Liver (tissue), 9 donors: ENCODE results near the gene SPECC1. TPM values are rescaled to one million over a fixed set of nuclear protein-coding genes. Genes with fewer than 3 reads are reported as not detected.

Source experiments
- DNase-seq: peaks from one replicate; pipeline ENCODE4 v3.0.0-alpha.2; 2017; ENCODE audit warnings: low spot score
- H3K27ac ChIP-seq, 2 donors: one replicate each; pipeline ENCODE4 v1.7.0; 2013; ENCODE audit warnings: inconsistent platforms in 2 of 2, low read length in 2 of 2, control low read depth in 1 of 2, low read depth in 1 of 2, mild to moderate bottlenecking in 1 of 2
- H3K27me3 ChIP-seq, 4 donors: one replicate each; pipeline versions ENCODE4 v1.6.1 to v1.7.0; 2013; ENCODE audit warnings: low read length in 3 of 4, inconsistent platforms in 1 of 4, mild to moderate bottlenecking in 1 of 4, moderate library complexity in 1 of 4; ENCODE audit not compliant: control insufficient read depth in 4 of 4, insufficient read depth in 4 of 4
- H3K36me3 ChIP-seq, 4 donors: one replicate each; pipeline versions ENCODE4 v1.6.1 to v1.7.0; 2013; ENCODE audit warnings: low read length in 3 of 4, mild to moderate bottlenecking in 3 of 4, low read depth in 1 of 4, moderate library complexity in 1 of 4; ENCODE audit not compliant: control insufficient read depth in 4 of 4, insufficient read depth in 3 of 4
- H3K4me1 ChIP-seq, 4 donors: one replicate each; pipeline versions ENCODE4 v1.6.1 to v1.7.0; 2013; ENCODE audit warnings: low read length in 3 of 4, mild to moderate bottlenecking in 3 of 4, moderate library complexity in 1 of 4; ENCODE audit not compliant: control insufficient read depth in 4 of 4, insufficient read depth in 4 of 4
- H3K4me3 ChIP-seq, 3 donors: one replicate each; pipeline versions ENCODE4 v1.6.1 to v1.7.0; 2013; ENCODE audit warnings: low read length in 3 of 3, control low read depth in 1 of 3, low read depth in 1 of 3, mild to moderate bottlenecking in 1 of 3
- H3K9ac ChIP-seq, 2 donors: one replicate each; pipeline ENCODE4 v1.7.0; 2013; ENCODE audit warnings: low read length in 2 of 2, mild to moderate bottlenecking in 2 of 2, moderate library complexity in 2 of 2, control low read depth in 1 of 2, low read depth in 1 of 2
- H3K9me3 ChIP-seq, 4 donors: one replicate each; pipeline versions ENCODE4 v1.6.1 to v1.7.0; 2013; ENCODE audit warnings: low read length in 3 of 4; ENCODE audit not compliant: control insufficient read depth in 4 of 4
- ATF3 ChIP-seq: IDR thresholded peaks from 2 replicates; pipeline ENCODE4 v1.6.1; 2016; ENCODE audit warnings: antibody characterized with exemption
- GABPA ChIP-seq, 2 donors: IDR thresholded peaks in 1 of 2; conservative IDR thresholded peaks in 1 of 2; 2 replicates each; pipeline ENCODE4 v1.6.1; 2016; ENCODE audit warnings: antibody characterized with exemption in 2 of 2, mild to moderate bottlenecking in 1 of 2, moderate library complexity in 1 of 2
- HNF4A ChIP-seq, 2 donors: conservative IDR thresholded peaks; 2 replicates each; pipeline ENCODE4 v1.6.1; 2016; ENCODE audit warnings: antibody characterized with exemption in 2 of 2, mild to moderate bottlenecking in 2 of 2
- HNF4G ChIP-seq: IDR thresholded peaks from 2 replicates; pipeline ENCODE4 v1.6.1; 2016; ENCODE audit warnings: antibody characterized with exemption
- JUND ChIP-seq, 2 donors: IDR thresholded peaks; 2 replicates each; pipeline ENCODE4 v1.6.1; 2016; ENCODE audit warnings: antibody characterized with exemption in 2 of 2
- NR2F2 ChIP-seq: IDR thresholded peaks from 2 replicates; pipeline ENCODE4 v1.6.1; 2016; ENCODE audit warnings: antibody characterized with exemption
- RAD21 ChIP-seq, 2 donors: IDR thresholded peaks; 2 replicates each; pipeline ENCODE4 v1.6.1; 2016; ENCODE audit warnings: antibody characterized with exemption in 2 of 2, mild to moderate bottlenecking in 2 of 2
- RXRA ChIP-seq, 2 donors: IDR thresholded peaks; 2 replicates each; pipeline ENCODE4 v1.6.1; 2017 to 2018; ENCODE audit warnings: antibody characterized with exemption in 2 of 2, mild to moderate bottlenecking in 1 of 2
- SP1 ChIP-seq: IDR thresholded peaks from 2 replicates; pipeline ENCODE4 v1.6.1; 2018; ENCODE audit warnings: antibody characterized with exemption, mild to moderate bottlenecking
- TAF1 ChIP-seq: conservative IDR thresholded peaks from 2 replicates; pipeline ENCODE4 v1.6.1; 2016; ENCODE audit warnings: antibody characterized with exemption, mild to moderate bottlenecking
- YY1 ChIP-seq: IDR thresholded peaks from 2 replicates; pipeline ENCODE4 v1.6.1; 2016; ENCODE audit warnings: antibody characterized with exemption, mild to moderate bottlenecking
- WGBS: extraction: QIAGEN DNeasy Blood & Tissue Kit; methylation state at CpG from one replicate; pipeline ENCODE4 v1.1.7; 2013; 5-methylcytosine and 5-hydroxymethylcytosine counted together
- polyA plus RNA-seq, 2 donors: library from polyadenylated mRNA; stranded (reverse) in 1 of 2; unstranded in 1 of 2; fragments of 200-250 nt in 1 of 2; fragments of >200 nt in 1 of 2; fragmentation: Nextera tagmentation in 1 of 2; extraction: Ambion mirVana in 1 of 2; gene quantifications; one replicate each; pipeline versions ENCODE4 v1.2.1 to v1.2.3, GENCODE V29; 2013 to 2015
- total RNA-seq, 2 donors: library from RNA; depleted of rRNA; stranded (reverse); fragments of >200 nt; gene quantifications; one replicate each; pipeline ENCODE4 v1.2.3, GENCODE V29; 2014
- TF ChIP-seq, protein P1 (sequence below): IDR thresholded peaks from 2 replicates; pipeline ENCODE4 v1.6.1; 2016; ENCODE audit warnings: antibody characterized with exemption, mild to moderate bottlenecking
- TF ChIP-seq, protein P2 (sequence below): fragments of 150-350 bp; IDR thresholded peaks from 2 replicates; pipeline ENCODE4 v1.5.1; 2017; ENCODE audit warnings: improper control_type of control experiment, low read depth, low read length; ENCODE audit not compliant: missing input control
- donor health status: healthy.
- donor health status: healthy.
- donor health status: healthy.
- donor health status: healthy.
- donor health status: healthy.

The SPECC1 gene
- total and polyA plus RNA-seq, 4 donors: 0.36 to 70.3 (median 1.8) TPM

- Histone ChIP-seq H3K36me3 (no peaks in the 10 kb centered on the region), H3K9ac (no peak overlapping the region), H3K4me1 (no peaks in the 10 kb centered on the region), H3K27ac (no peak overlapping the region), H3K27me3 (no peaks in the 10 kb centered on the region), H3K4me3 (no peak overlapping the region), H3K9me3 (no peaks in the 10 kb centered on the region)
- TF ChIP-seq GABPA (IDR thresholded peaks at IDR 0.05 in 1 of 2, conservative IDR thresholded peaks at IDR 0.05 in 1 of 2) (no peak), RAD21 (IDR thresholded peaks at IDR 0.05) (no peak)
- 77% methylated on average over 13 of the region's 13 CpGs for WGBS
- DNase-seq: no peak
Observed at GRCh38 chr17:19986941-19987861, 22.0 kb upstream of the SPECC1 start.

DNA sequence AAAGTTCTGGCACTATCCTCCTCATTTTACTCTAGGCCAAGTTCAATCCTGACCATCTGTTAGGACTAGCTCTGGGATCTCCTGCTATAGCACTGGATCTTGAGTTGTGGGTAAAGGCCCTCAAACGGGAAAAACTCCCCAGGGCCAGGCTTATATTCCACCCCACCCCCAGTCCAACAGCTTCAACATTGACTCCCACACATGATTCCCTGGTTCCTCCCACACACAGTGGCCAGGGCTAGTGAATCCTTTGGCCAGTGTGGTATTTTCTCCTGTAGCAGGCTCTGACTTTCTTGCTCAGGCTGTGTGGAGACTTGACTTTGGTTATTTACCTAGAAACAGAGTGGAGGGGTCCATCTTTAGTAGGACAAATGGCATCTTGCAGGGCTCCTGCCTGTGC lies 21.3 kb upstream of the SPECC1 start:
- 78% methylated on average over 1 of the region's 1 CpG for WGBS
- no peak for DNase-seq
- H3K9ac ChIP-seq: no peak overlapping the region
- no peaks in the 10 kb centered on the region for H3K27me3 ChIP-seq
- H3K36me3 ChIP-seq: no peaks in the 10 kb centered on the region
- H3K4me1 ChIP-seq: peaks cover 0 to 2% (median under 1%) of the 10 kb centered on the region in 4 donors
- no peak for TF ChIP-seq JUND (IDR thresholded peaks at IDR 0.05)
- no peak for TF ChIP-seq GABPA (IDR thresholded peaks at IDR 0.05 in 1 of 2, conservative IDR thresholded peaks at IDR 0.05 in 1 of 2)
- TF ChIP-seq YY1: no peak
- no peak for TF ChIP-seq HNF4G
- no peak for TF ChIP-seq RXRA (IDR thresholded peaks at IDR 0.05)
- H3K9me3 ChIP-seq: no peaks in the 10 kb centered on the region
- no peak overlapping the region for H3K4me3 ChIP-seq
- no peak overlapping the region for H3K27ac ChIP-seq

DNA sequence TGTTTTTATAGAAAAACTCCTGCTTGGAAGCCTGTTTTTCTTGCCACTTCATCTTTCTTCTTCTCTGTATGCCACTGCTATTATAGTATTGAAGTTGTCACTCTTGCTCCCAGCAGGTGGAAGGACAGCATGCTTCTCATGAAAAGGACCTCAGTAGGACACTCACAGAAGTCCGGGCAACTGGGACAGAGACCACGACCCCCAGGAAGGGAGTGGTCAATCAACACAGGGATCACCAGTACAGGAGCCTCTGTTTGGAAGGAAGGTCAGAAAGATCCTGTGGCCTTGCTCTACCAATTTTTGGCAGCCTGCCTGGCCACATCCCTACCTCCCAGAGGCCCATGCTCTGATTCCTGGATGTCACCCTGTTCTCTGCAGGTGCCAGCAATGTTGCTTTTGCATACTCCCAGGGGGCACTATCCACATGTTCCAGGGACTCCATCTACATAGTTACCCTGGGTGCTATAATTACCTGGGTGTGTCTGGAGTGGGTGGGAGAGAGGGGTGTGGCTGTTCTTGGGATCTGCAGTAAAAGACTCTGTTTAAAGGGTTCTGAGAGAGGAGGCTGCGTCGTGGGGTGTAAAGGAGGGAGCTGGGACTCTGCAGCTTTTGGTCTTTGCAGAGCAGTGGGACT lies 17.8 kb upstream of the SPECC1 start:
- Histone ChIP-seq H3K27ac (no peak overlapping the region), H3K4me1 (peaks cover 0 to 4% (median 1%) of the 10 kb centered on the region in 4 donors), H3K9me3 (no peaks in the 10 kb centered on the region), H3K27me3 (no peaks in the 10 kb centered on the region), H3K9ac (no peak overlapping the region), H3K36me3 (no peaks in the 10 kb centered on the region), H3K4me3 (no peak overlapping the region)
- DNase-seq: no peak
- TF ChIP-seq ATF3 (no peak), HNF4A (conservative IDR thresholded peaks at IDR 0.05) (no peak), JUND (IDR thresholded peaks at IDR 0.05) (no peak), SP1 (no peak), RXRA (IDR thresholded peaks at IDR 0.05) (no peak), NR2F2 (no peak), TAF1 (no peak), YY1 (no peak), RAD21 (IDR thresholded peaks at IDR 0.05) (no peak)
- TF ChIP-seq, protein P1, sequence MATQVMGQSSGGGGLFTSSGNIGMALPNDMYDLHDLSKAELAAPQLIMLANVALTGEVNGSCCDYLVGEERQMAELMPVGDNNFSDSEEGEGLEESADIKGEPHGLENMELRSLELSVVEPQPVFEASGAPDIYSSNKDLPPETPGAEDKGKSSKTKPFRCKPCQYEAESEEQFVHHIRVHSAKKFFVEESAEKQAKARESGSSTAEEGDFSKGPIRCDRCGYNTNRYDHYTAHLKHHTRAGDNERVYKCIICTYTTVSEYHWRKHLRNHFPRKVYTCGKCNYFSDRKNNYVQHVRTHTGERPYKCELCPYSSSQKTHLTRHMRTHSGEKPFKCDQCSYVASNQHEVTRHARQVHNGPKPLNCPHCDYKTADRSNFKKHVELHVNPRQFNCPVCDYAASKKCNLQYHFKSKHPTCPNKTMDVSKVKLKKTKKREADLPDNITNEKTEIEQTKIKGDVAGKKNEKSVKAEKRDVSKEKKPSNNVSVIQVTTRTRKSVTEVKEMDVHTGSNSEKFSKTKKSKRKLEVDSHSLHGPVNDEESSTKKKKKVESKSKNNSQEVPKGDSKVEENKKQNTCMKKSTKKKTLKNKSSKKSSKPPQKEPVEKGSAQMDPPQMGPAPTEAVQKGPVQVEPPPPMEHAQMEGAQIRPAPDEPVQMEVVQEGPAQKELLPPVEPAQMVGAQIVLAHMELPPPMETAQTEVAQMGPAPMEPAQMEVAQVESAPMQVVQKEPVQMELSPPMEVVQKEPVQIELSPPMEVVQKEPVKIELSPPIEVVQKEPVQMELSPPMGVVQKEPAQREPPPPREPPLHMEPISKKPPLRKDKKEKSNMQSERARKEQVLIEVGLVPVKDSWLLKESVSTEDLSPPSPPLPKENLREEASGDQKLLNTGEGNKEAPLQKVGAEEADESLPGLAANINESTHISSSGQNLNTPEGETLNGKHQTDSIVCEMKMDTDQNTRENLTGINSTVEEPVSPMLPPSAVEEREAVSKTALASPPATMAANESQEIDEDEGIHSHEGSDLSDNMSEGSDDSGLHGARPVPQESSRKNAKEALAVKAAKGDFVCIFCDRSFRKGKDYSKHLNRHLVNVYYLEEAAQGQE: no peak
- TF ChIP-seq, protein P2, sequence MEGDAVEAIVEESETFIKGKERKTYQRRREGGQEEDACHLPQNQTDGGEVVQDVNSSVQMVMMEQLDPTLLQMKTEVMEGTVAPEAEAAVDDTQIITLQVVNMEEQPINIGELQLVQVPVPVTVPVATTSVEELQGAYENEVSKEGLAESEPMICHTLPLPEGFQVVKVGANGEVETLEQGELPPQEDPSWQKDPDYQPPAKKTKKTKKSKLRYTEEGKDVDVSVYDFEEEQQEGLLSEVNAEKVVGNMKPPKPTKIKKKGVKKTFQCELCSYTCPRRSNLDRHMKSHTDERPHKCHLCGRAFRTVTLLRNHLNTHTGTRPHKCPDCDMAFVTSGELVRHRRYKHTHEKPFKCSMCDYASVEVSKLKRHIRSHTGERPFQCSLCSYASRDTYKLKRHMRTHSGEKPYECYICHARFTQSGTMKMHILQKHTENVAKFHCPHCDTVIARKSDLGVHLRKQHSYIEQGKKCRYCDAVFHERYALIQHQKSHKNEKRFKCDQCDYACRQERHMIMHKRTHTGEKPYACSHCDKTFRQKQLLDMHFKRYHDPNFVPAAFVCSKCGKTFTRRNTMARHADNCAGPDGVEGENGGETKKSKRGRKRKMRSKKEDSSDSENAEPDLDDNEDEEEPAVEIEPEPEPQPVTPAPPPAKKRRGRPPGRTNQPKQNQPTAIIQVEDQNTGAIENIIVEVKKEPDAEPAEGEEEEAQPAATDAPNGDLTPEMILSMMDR: no peak
- 32% methylated on average over 4 of the region's 4 CpGs for WGBS
